Measurements from ENCODE around the gene SVIL. TPM values are rescaled to one million over a fixed set of nuclear protein-coding genes. Genes with fewer than 3 reads are reported as not detected.
"Not testable (repeated sequence)": the region's sequence is repeated elsewhere in the genome, so short reads cannot be mapped to it uniquely, and the experiment has no call there.

SVIL gene
- total and polyA plus RNA-seq, 2 donors (not counting 1 experiment from before 2014, with no cell fraction given), result 0.74 to 0.88 TPM

GRCh38 chr10:29512425-29512974, 122.3 kb downstream of the SVIL start:
- H2AFZ ChIP-seq (ENCODE audit: insufficient read depth, low read depth, low read length, poor library complexity, severe bottlenecking), result no peak overlapping the region
- H3K79me2 ChIP-seq (ENCODE audit: control insufficient read depth, insufficient read depth, low read length), result no peaks in the 10 kb centered on the region
- no peak overlapping the region for H3K9ac ChIP-seq (ENCODE audit: low read length)
- intact Hi-C loops (cut with micrococcal nuclease), result no loop called here
- no peaks in the 10 kb centered on the region for H4K20me1 ChIP-seq (ENCODE audit: control insufficient read depth, insufficient read depth, low read length, poor library complexity, severe bottlenecking)
- Mint-ChIP-seq H3K4me3 (no peak overlapping the region), H3K9me3 (ENCODE audit: insufficient read depth) (no peaks in the 10 kb centered on the region), H3K27me3 (no peaks in the 10 kb centered on the region), H3K27ac (no peak overlapping the region), H3K4me1 (no peaks in the 10 kb centered on the region)
- ChIA-PET POLR2A (no interaction called here), CTCF (interaction anchor here (0.6 to 1.6 kb wide), 4 partner anchors 13 to 1160 kb away, joined by 3 to 6 read pairs (median 4); no protein-coding TSS in a partner anchor)
- H3K4me2 ChIP-seq (replicated peaks; ENCODE audit: low read depth, low read length, poor library complexity, severe bottlenecking), result no peak overlapping the region
- H3K9me3 ChIP-seq (ENCODE audit: control extremely low read depth in 1 of 3, control insufficient read depth in 2 of 3, insufficient read depth in 1 of 3, low read length in 2 of 3), result no peaks in the 10 kb centered on the region
- TF ChIP-seq EZH2 (IDR thresholded peaks at IDR 0.05; ENCODE audit: borderline replicate concordance, insufficient read depth, low read depth, low read length, poor library complexity, severe bottlenecking), result no peak
- TF ChIP-seq CTCF (IDR thresholded peaks at IDR 0.05), result no peak
- H3K4me1 ChIP-seq (ENCODE audit: control insufficient read depth in 2 of 2, insufficient read depth in 2 of 2, low read length in 2 of 2), result no peaks in the 10 kb centered on the region
- DNase-seq, result no peak
- no peak overlapping the region for H3K4me3 ChIP-seq (ENCODE audit: control extremely low read depth in 1 of 5, extremely low read depth in 1 of 5, insufficient read depth in 1 of 5, low read depth in 2 of 5, low read length in 4 of 5)
- no peak for ATAC-seq (ENCODE audit: low read depth)
- H3K27ac ChIP-seq (ENCODE audit: low read length in 2 of 2), result no peak overlapping the region
- 100% methylated on average over 2 of the region's 10 CpGs for WGBS (ENCODE audit: insufficient coverage)
- no peaks in the 10 kb centered on the region for H3K27me3 ChIP-seq (replicated peaks in 1 of 4; ENCODE audit: control extremely low read depth in 1 of 4, control insufficient read depth in 3 of 4, insufficient read depth in 4 of 4, low read length in 3 of 4)
- H3K36me3 ChIP-seq (replicated peaks in 1 of 2; ENCODE audit: control extremely low read depth in 1 of 2, control insufficient read depth in 1 of 2, extremely low read depth in 1 of 2, insufficient read depth in 2 of 2, low read length in 1 of 2), result no peaks in the 10 kb centered on the region

- H3K27ac ChIP-seq (ENCODE audit: low read length in 2 of 2); H3K27me3 Mint-ChIP-seq; H3K27ac Mint-ChIP-seq; H3K4me3 Mint-ChIP-seq; H3K36me3 ChIP-seq (replicated peaks in 1 of 2; ENCODE audit: control extremely low read depth in 1 of 2, control insufficient read depth in 1 of 2, extremely low read depth in 1 of 2, insufficient read depth in 2 of 2, low read length in 1 of 2); H4K20me1 ChIP-seq (ENCODE audit: control insufficient read depth, insufficient read depth, low read length, poor library complexity, severe bottlenecking); H3K9me3 ChIP-seq (ENCODE audit: control extremely low read depth in 1 of 3, control insufficient read depth in 2 of 3, insufficient read depth in 1 of 3, low read length in 2 of 3); H3K79me2 ChIP-seq (ENCODE audit: control insufficient read depth, insufficient read depth, low read length); intact Hi-C loops (cut with micrococcal nuclease); H3K4me3 ChIP-seq (ENCODE audit: control extremely low read depth in 1 of 5, extremely low read depth in 1 of 5, insufficient read depth in 1 of 5, low read depth in 2 of 5, low read length in 4 of 5); H3K4me1 ChIP-seq (ENCODE audit: control insufficient read depth in 2 of 2, insufficient read depth in 2 of 2, low read length in 2 of 2); H3K27me3 ChIP-seq (replicated peaks in 1 of 4; ENCODE audit: control extremely low read depth in 1 of 4, control insufficient read depth in 3 of 4, insufficient read depth in 4 of 4, low read length in 3 of 4); DNase-seq; H2AFZ ChIP-seq (ENCODE audit: insufficient read depth, low read depth, low read length, poor library complexity, severe bottlenecking); ATAC-seq (ENCODE audit: low read depth); H3K9me3 Mint-ChIP-seq (ENCODE audit: insufficient read depth); H3K4me1 Mint-ChIP-seq; H3K4me2 ChIP-seq (replicated peaks; ENCODE audit: low read depth, low read length, poor library complexity, severe bottlenecking); POLR2A ChIA-PET; H3K9ac ChIP-seq (ENCODE audit: low read length): not testable (repeated sequence)
- WGBS (ENCODE audit: insufficient coverage), result 84% methylated on average over 3 of the region's 5 CpGs
- CTCF ChIA-PET, result interaction anchor here (0.6 kb wide), 1 partner anchor 1160 kb away, joined by 3 read pairs; no protein-coding TSS in a partner anchor
Measured at GRCh38 chr10:29511806-29512205, 123.0 kb downstream of the SVIL start.

GRCh38 chr10:29510483-29511157, 124.2 kb downstream of the SVIL start:
- H3K36me3 ChIP-seq (replicated peaks in 1 of 2; ENCODE audit: control extremely low read depth in 1 of 2, control insufficient read depth in 1 of 2, extremely low read depth in 1 of 2, insufficient read depth in 2 of 2, low read length in 1 of 2); H3K27ac Mint-ChIP-seq; H3K79me2 ChIP-seq (ENCODE audit: control insufficient read depth, insufficient read depth, low read length); H3K9ac ChIP-seq (ENCODE audit: low read length); H3K4me2 ChIP-seq (replicated peaks; ENCODE audit: low read depth, low read length, poor library complexity, severe bottlenecking); H3K9me3 ChIP-seq (ENCODE audit: control extremely low read depth in 1 of 3, control insufficient read depth in 2 of 3, insufficient read depth in 1 of 3, low read length in 2 of 3); intact Hi-C loops (cut with micrococcal nuclease); POLR2A ChIA-PET; H3K4me3 ChIP-seq (ENCODE audit: control extremely low read depth in 1 of 5, extremely low read depth in 1 of 5, insufficient read depth in 1 of 5, low read depth in 2 of 5, low read length in 4 of 5); H3K27me3 ChIP-seq (replicated peaks in 1 of 4; ENCODE audit: control extremely low read depth in 1 of 4, control insufficient read depth in 3 of 4, insufficient read depth in 4 of 4, low read length in 3 of 4); H3K4me1 Mint-ChIP-seq; H3K9me3 Mint-ChIP-seq (ENCODE audit: insufficient read depth); DNase-seq; H3K4me3 Mint-ChIP-seq; ATAC-seq (ENCODE audit: low read depth); H3K27me3 Mint-ChIP-seq; H3K27ac ChIP-seq (ENCODE audit: low read length in 2 of 2); H4K20me1 ChIP-seq (ENCODE audit: control insufficient read depth, insufficient read depth, low read length, poor library complexity, severe bottlenecking); H3K4me1 ChIP-seq (ENCODE audit: control insufficient read depth in 2 of 2, insufficient read depth in 2 of 2, low read length in 2 of 2); H2AFZ ChIP-seq (ENCODE audit: insufficient read depth, low read depth, low read length, poor library complexity, severe bottlenecking): not testable (repeated sequence)
- no CpG with 5 or more reads among the region's 24 CpGs for WGBS (ENCODE audit: insufficient coverage)
- CTCF ChIA-PET, result interaction anchor here (1.4 kb wide), 1 partner anchor 15 kb away, joined by 4 read pairs; no protein-coding TSS in a partner anchor
